Endothelial cell of umbilical vein (primary cell): ENCODE data around the gene DNAJB5. TPM values are rescaled to one million over a fixed set of nuclear protein-coding genes. Genes with fewer than 3 reads are reported as not detected.

Experiments
- BruUV-seq: library from RNA; stranded (reverse); fragments of 400-500 nt; replicated peaks from 2 replicates; lab custom pipeline; 2021; lab: Mats Ljungman, UMichigan
- CTCF ChIA-PET: fragments of 300-600, 350-600 bp; sonication (Branson Sonifier 250); formaldehyde crosslinking; loops from one replicate; lab custom pipeline; 2021; ENCODE audit warnings: antibody characterized with exemption, inconsistent platforms; lab: Charles Lee
- POLR2A ChIA-PET: fragments of 300-600, 350-600 bp; sonication (Branson Sonifier 250); formaldehyde crosslinking; loops from one replicate; lab custom pipeline; 2021; ENCODE audit warnings: antibody characterized with exemption, inconsistent platforms; lab: Charles Lee
- DNase-seq: peaks from one replicate; pipeline ENCODE4 v3.0.0-alpha.2; 2011; ENCODE audit warnings: low read depth, low spot score
- FAIRE-seq: peaks from 2 replicates; lab custom pipeline; 2011; peaks lifted over from hg19 to GRCh38; lab: Jason Lieb, UNC
- H2AFZ ChIP-seq: 2 replicates; pipeline ENCODE4 v1.6.0; 2012; ENCODE audit warnings: low read depth, low read length, control low read depth, inconsistent platforms
- H3K27ac ChIP-seq: 2 replicates; pipeline ENCODE4 v1.5.1; 2011; ENCODE audit warnings: low read depth, mild to moderate bottlenecking, control low read depth, low read length, moderate library complexity; ENCODE audit not compliant: insufficient read depth
- H3K27me3 ChIP-seq, 2 experiments: 2 replicates each; pipeline versions ENCODE4 v1.6.0 to v1.6.1; 2011; ENCODE audit warnings: low read length in 2 of 2, mixed read lengths in 1 of 2; ENCODE audit not compliant: control insufficient read depth in 2 of 2, insufficient read depth in 2 of 2
- H3K36me3 ChIP-seq, 2 experiments: 2 replicates in 1 of 2; 3 replicates in 1 of 2; pipeline ENCODE4 v1.5.1; 2011; ENCODE audit warnings: low read length in 2 of 2, mild to moderate bottlenecking in 1 of 2, moderate library complexity in 1 of 2; ENCODE audit not compliant: control insufficient read depth in 2 of 2, insufficient read depth in 2 of 2; ENCODE audit errors: extremely low read depth in 1 of 2
- H3K4me1 ChIP-seq: 3 replicates; pipeline ENCODE4 v1.5.1; 2011; ENCODE audit warnings: mild to moderate bottlenecking, low read length; ENCODE audit not compliant: control insufficient read depth, insufficient read depth; ENCODE audit errors: extremely low read depth
- H3K4me2 ChIP-seq: 2 replicates; pipeline ENCODE4 v1.6.1; 2011; ENCODE audit warnings: low read length, control low read depth, mixed read lengths; ENCODE audit not compliant: insufficient read depth
- H3K4me3 ChIP-seq, 3 experiments: fragments of 200-600 bp in 1 of 3; sonication (generic), shearing (Covaris generic) in 1 of 3; replicated peaks in 1 of 3; 2 replicates each; pipeline ENCODE4 v1.5.1; 2011 to 2016; ENCODE audit warnings: control low read depth in 3 of 3, low read length in 3 of 3, mild to moderate bottlenecking in 2 of 3, inconsistent platforms in 1 of 3, low read depth in 1 of 3, moderate library complexity in 1 of 3; ENCODE audit not compliant: insufficient read depth in 1 of 3
- H3K79me2 ChIP-seq: 2 replicates; pipeline ENCODE4 v1.6.0; 2012; ENCODE audit warnings: low read length, inconsistent platforms; ENCODE audit not compliant: control insufficient read depth, insufficient read depth
- H3K9ac ChIP-seq: replicated peaks from 2 replicates; pipeline ENCODE3; 2011; ENCODE audit warnings: low read length, control low read depth; ENCODE audit not compliant: insufficient read depth; ENCODE audit errors: extremely low read depth
- H3K9me1 ChIP-seq: replicated peaks from 3 replicates; pipeline ENCODE4 v1.6.0; 2011; ENCODE audit warnings: mild to moderate bottlenecking, low read length; ENCODE audit not compliant: control insufficient read depth, insufficient read depth; ENCODE audit errors: extremely low read depth
- H3K9me3 ChIP-seq: replicated peaks from 2 replicates; pipeline ENCODE4 v1.5.1; 2012; ENCODE audit warnings: low read length, inconsistent platforms; ENCODE audit not compliant: control insufficient read depth, insufficient read depth
- H4K20me1 ChIP-seq: replicated peaks from 2 replicates; pipeline ENCODE3; 2011; ENCODE audit warnings: mild to moderate bottlenecking, low read length; ENCODE audit not compliant: control insufficient read depth, insufficient read depth; ENCODE audit errors: extremely low read depth
- CTCF ChIP-seq, 2 donors: IDR thresholded peaks; 1 replicate in 1 of 2; 2 replicates in 1 of 2; pipeline ENCODE4 v1.5.1; 2011; ENCODE audit warnings: low read length in 2 of 2, mild to moderate bottlenecking in 2 of 2, moderate library complexity in 2 of 2, control low read depth in 1 of 2, inconsistent platforms in 1 of 2, low read depth in 1 of 2; ENCODE audit not compliant: insufficient read depth in 1 of 2; ENCODE audit errors: extremely low read depth in 1 of 2
- EZH2 ChIP-seq: IDR thresholded peaks from 2 replicates; pipeline ENCODE4 v1.6.1; 2012; ENCODE audit warnings: borderline replicate concordance, low read depth, mild to moderate bottlenecking, moderate library complexity, low read length, inconsistent platforms; ENCODE audit not compliant: severe bottlenecking
- FOS ChIP-seq: IDR thresholded peaks from 2 replicates; pipeline ENCODE4 v1.6.1; 2011; ENCODE audit warnings: mild to moderate bottlenecking, low read length, moderate library complexity, borderline replicate concordance; ENCODE audit not compliant: insufficient read depth
- GATA2 ChIP-seq: IDR thresholded peaks from 2 replicates; pipeline ENCODE4 v1.7.0; 2011; ENCODE audit warnings: low read depth, mild to moderate bottlenecking, moderate library complexity, mixed read lengths, low read length; ENCODE audit not compliant: insufficient read length, insufficient read depth
- JUN ChIP-seq: IDR thresholded peaks from 2 replicates; pipeline ENCODE4 v1.6.1; 2011; ENCODE audit warnings: borderline replicate concordance, low read depth; ENCODE audit not compliant: insufficient read length, insufficient read depth
- MAX ChIP-seq: IDR thresholded peaks from 2 replicates; pipeline ENCODE4 v1.6.1; 2011; ENCODE audit not compliant: insufficient read depth, insufficient read length
- MYC ChIP-seq: IDR thresholded peaks from one replicate; pipeline ENCODE4 v1.6.1; 2011; ENCODE audit warnings: mild to moderate bottlenecking, low read depth, low read length
- POLR2A ChIP-seq: IDR thresholded peaks from 2 replicates; pipeline ENCODE4 v1.6.1; 2012; ENCODE audit warnings: low read depth, mild to moderate bottlenecking, control low read depth, low read length
- POLR2AphosphoS5 ChIP-seq: IDR thresholded peaks from 2 replicates; pipeline ENCODE4 v1.6.1; 2012; ENCODE audit warnings: low read depth, mild to moderate bottlenecking, control low read depth, low read length, moderate library complexity; ENCODE audit not compliant: insufficient read depth
- dilution Hi-C: fragments of 300-500 bp; cut with MboI; formaldehyde crosslinking; loops from one replicate; pipeline ENCODE4 v1.15.0; 2019; ENCODE audit warnings: low sequenced_read_pairs; ENCODE audit not compliant: extremely low pct_ligation_motif_present
- intact Hi-C: fragments of 100-400 bp; cut with micrococcal nuclease; formaldehyde crosslinking; loops from one replicate; pipeline ENCODE4 v1.10.0; 2022
- polyA plus RNA-seq, 4 experiments: library from polyadenylated mRNA; depleted of rRNA in 3 of 4; stranded (reverse) in 3 of 4; unstranded in 1 of 4; fragments of >200 nt; gene quantifications; 2 replicates each; pipeline versions ENCODE4 v1.2.1 to v1.2.3, GENCODE V29; 2011 to 2012; ENCODE audit warnings: missing spikeins in 1 of 4
- total RNA-seq: library from RNA; stranded (reverse); gene quantifications from 2 replicates; pipeline ENCODE4 v1.2.3, GENCODE V29; 2021

The DNAJB5 gene
- total and polyA plus RNA-seq, 2 donors (not counting 3 experiments of a cell fraction or from before 2014, with no cell fraction given): 8.6 to 12.8 TPM

GRCh38 chr9:35028341-35028740 lies 38.8 kb downstream of the DNAJB5 start:
- Histone ChIP-seq H4K20me1 (no peaks in the 10 kb centered on the region), H3K4me1 (peaks cover 9% of the 10 kb centered on the region), H3K4me3 (no peak overlapping the region), H3K9me1 (no peaks in the 10 kb centered on the region), H3K36me3 (no peaks in the 10 kb centered on the region), H3K9me3 (no peaks in the 10 kb centered on the region), H2AFZ (no peak overlapping the region), H3K9ac (no peak overlapping the region), H3K4me2 (no peak overlapping the region), H3K27me3 (no peaks in the 10 kb centered on the region), H3K79me2 (no peaks in the 10 kb centered on the region), H3K27ac (no peak overlapping the region)
- DNase-seq (no peak), FAIRE-seq (no peak)
- intact Hi-C loops: no loop called here
- TF ChIP-seq JUN (no peak), POLR2AphosphoS5 (no peak), POLR2A (no peak), EZH2 (no peak), FOS (no peak), CTCF (IDR thresholded peaks at IDR 0.05; ENCODE audit: extremely low read depth in 1 of 2, insufficient read depth in 1 of 2, low read depth in 1 of 2, low read length in 2 of 2) (no peak), MYC (no peak), GATA2 (no peak), MAX (no peak)
- no TSS peak for BruUV-seq
- ChIA-PET POLR2A (no interaction called here), CTCF (interaction anchor here (0.9 to 4.5 kb wide), 5 partner anchors 13 to 129 kb away, joined by 3 to 29 read pairs (median 4); no protein-coding TSS in a partner anchor)
- dilution Hi-C loops: no loop called here
